HG03558 (cell line): Measurements from ENCODE around the gene TRAPPC6A.

Experiments
- ATAC-seq: cut with Tn5 transposase; IDR thresholded peaks from one replicate; pipeline ENCODE4 v1.9.1; 2021; ENCODE audit warnings: moderate number of reproducible peaks; ENCODE audit not compliant: unreplicated experiment; ENCODE audit errors: extremely low read depth

The TRAPPC6A gene

GRCh38 chr19:45187421-45188100 lies 9.5 kb upstream of the TRAPPC6A start:
- no peak for ATAC-seq

- ATAC-seq, result no peak
Observed at GRCh38 chr19:45186509-45187334, 8.7 kb upstream of the TRAPPC6A start.

- ATAC-seq, result no peak
Observed at GRCh38 chr19:45184115-45184514, 6.1 kb upstream of the TRAPPC6A start.

GRCh38 chr19:45182758-45183157 lies 4.7 kb upstream of the TRAPPC6A start:
- no peak for ATAC-seq

GRCh38 chr19:45180936-45181335 lies 2.9 kb upstream of the TRAPPC6A start:
- ATAC-seq, result no peak

- ATAC-seq, result no peak
Observed at GRCh38 chr19:45179892-45180370, 1.9 kb upstream of the TRAPPC6A start.

GRCh38 chr19:45179072-45179891 lies 1.2 kb upstream of the TRAPPC6A start:
- no peak for ATAC-seq

GRCh38 chr19:45178262-45179071 lies 430 bp upstream of the TRAPPC6A start, which contains the start of gene BLOC1S3:
Gene BLOC1S3 (plus strand): TSS chr19:45178784. CDS start chr19:45179297, 513 bp downstream.
- peak; percentile 64 for ATAC-seq

GRCh38 chr19:45175515-45176345 lies 2.3 kb downstream of the TRAPPC6A start:
- ATAC-seq, result no peak

- no peak for ATAC-seq
Observed at GRCh38 chr19:45173816-45174215, 4.2 kb downstream of the TRAPPC6A start.

- no peak for ATAC-seq
Observed at GRCh38 chr19:45172611-45173208, 5.3 kb downstream of the TRAPPC6A start.

GRCh38 chr19:45172173-45172572 lies 5.9 kb downstream of the TRAPPC6A start:
- ATAC-seq, result no peak

GRCh38 chr19:45171211-45171623 lies 6.8 kb downstream of the TRAPPC6A start:
- no peak for ATAC-seq

GRCh38 chr19:45170146-45171106 lies 7.6 kb downstream of the TRAPPC6A start:
- no peak for ATAC-seq

GRCh38 chr19:45169602-45170001 lies 8.4 kb downstream of the TRAPPC6A start:
- ATAC-seq, result no peak

- no peak for ATAC-seq
Observed at GRCh38 chr19:45168767-45169351, 9.2 kb downstream of the TRAPPC6A start.

GRCh38 chr19:45166723-45167252 lies 11.2 kb downstream of the TRAPPC6A start:
- ATAC-seq, result no peak
